GM12878 (cell line): ENCODE results near the gene SBNO2.
"Not testable (repeated sequence)": the region's sequence is repeated elsewhere in the genome, so short reads cannot be mapped to it uniquely, and the experiment has no call there.

Experiments
- ATF3 ChIP-seq: IDR thresholded peaks from 2 replicates; pipeline ENCODE4 v1.6.1; 2011; ENCODE audit warnings: low read depth, mild to moderate bottlenecking, low read length, moderate library complexity, borderline replicate concordance; ENCODE audit errors: extremely low read depth
- BHLHE40 ChIP-seq, 2 experiments: fragments of 450-650 bp in 1 of 2; IDR thresholded peaks; 2 replicates each; pipeline ENCODE4 v1.6.1; 2011 to 2017; ENCODE audit warnings: low read depth in 2 of 2, borderline replicate concordance in 1 of 2, improper control_type of control experiment in 1 of 2, low read length in 1 of 2, mild to moderate bottlenecking in 1 of 2
- CHD1 ChIP-seq: IDR thresholded peaks from 2 replicates; pipeline ENCODE4 v1.6.1; 2012; ENCODE audit warnings: low read depth, low read length, improper control_type of control experiment
- CTCF ChIP-seq, 3 experiments: IDR thresholded peaks in 2 of 3; conservative IDR thresholded peaks in 1 of 3; 2 replicates each; pipeline ENCODE4 v1.5.1; 2011; ENCODE audit warnings: low read depth in 3 of 3, low read length in 3 of 3, mild to moderate bottlenecking in 3 of 3, control low read depth in 2 of 3, moderate library complexity in 2 of 3, inconsistent platforms in 1 of 3, mixed read lengths in 1 of 3; ENCODE audit not compliant: control insufficient read depth in 2 of 3, insufficient read depth in 1 of 3; ENCODE audit errors: extremely low read depth in 1 of 3
- EED ChIP-seq: sonication (generic); IDR thresholded peaks from 2 replicates; pipeline ENCODE4 v1.6.1; 2016; ENCODE audit warnings: antibody characterized with exemption, low read depth
- JUNB ChIP-seq: IDR thresholded peaks from 2 replicates; pipeline ENCODE4 v1.6.1; 2016; ENCODE audit warnings: antibody characterized with exemption, mild to moderate bottlenecking
- NFIC ChIP-seq: IDR thresholded peaks from 2 replicates; pipeline ENCODE4 v1.6.1; 2012; ENCODE audit warnings: low read depth, mild to moderate bottlenecking, inconsistent platforms, low read length, moderate library complexity
- POLR2A ChIP-seq: IDR thresholded peaks from 2 replicates; pipeline ENCODE4 v1.6.1; 2011; ENCODE audit warnings: low read depth, mild to moderate bottlenecking, low read length
- REST ChIP-seq: IDR thresholded peaks from 2 replicates; pipeline ENCODE4 v1.6.1; 2012; ENCODE audit warnings: mild to moderate bottlenecking, low read depth, low read length
- SMC3 ChIP-seq: IDR thresholded peaks from 2 replicates; pipeline ENCODE4 v1.6.1; 2011; ENCODE audit warnings: low read length, improper control_type of control experiment, borderline replicate concordance
- STAT3 ChIP-seq: IDR thresholded peaks from 2 replicates; pipeline ENCODE4 v1.6.1; 2011; ENCODE audit warnings: low read depth, low read length, improper control_type of control experiment
- TAF1 ChIP-seq: IDR thresholded peaks from 2 replicates; pipeline ENCODE4 v1.6.1; 2011; ENCODE audit warnings: mild to moderate bottlenecking, low read depth, low read length, borderline replicate concordance
- ZBTB4 ChIP-seq: fragments of 450-650 bp; formaldehyde crosslinking; IDR thresholded peaks from 2 replicates; pipeline ENCODE4 v1.4.0; 2022; ENCODE audit warnings: mild to moderate bottlenecking, moderate library complexity
- ZNF24 ChIP-seq: fragments of 450-650 bp; IDR thresholded peaks from 2 replicates; pipeline ENCODE4 v1.6.1; 2017; ENCODE audit warnings: antibody characterized with exemption, mild to moderate bottlenecking

DNA sequence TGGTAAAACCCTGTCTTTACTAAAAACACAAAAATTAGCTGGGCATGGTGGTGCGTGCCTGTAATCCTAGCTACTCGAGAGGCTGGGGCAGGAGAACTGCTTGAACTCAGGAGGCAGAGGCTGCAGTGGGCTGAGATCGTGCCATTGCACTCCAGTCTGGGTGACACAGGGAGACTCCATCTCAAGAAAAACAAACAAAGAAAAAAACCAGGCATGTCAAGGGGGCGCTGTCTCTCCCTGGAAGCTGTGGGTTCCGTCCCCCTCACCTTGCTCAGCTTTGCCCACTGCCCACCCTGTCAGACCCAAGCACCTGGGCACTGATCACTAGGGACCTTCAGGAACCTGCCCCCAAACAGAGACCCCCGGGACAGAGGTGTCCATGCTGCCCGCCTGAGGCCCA, 45.0 kb downstream of the SBNO2 start:
- not testable (repeated sequence) for TF ChIP-seq ZNF24; BHLHE40 (IDR thresholded peaks at IDR 0.05; ENCODE audit: borderline replicate concordance in 1 of 2, low read depth in 2 of 2, low read length in 1 of 2); ATF3; STAT3; CTCF (IDR thresholded peaks at IDR 0.05 in 2 of 3, conservative IDR thresholded peaks at IDR 0.05 in 1 of 3; ENCODE audit: control insufficient read depth in 2 of 3, extremely low read depth in 1 of 3, insufficient read depth in 1 of 3, low read depth in 3 of 3, low read length in 3 of 3); ZBTB4 (CRISPR knock-in tag); TAF1; EED; CHD1; SMC3; REST; NFIC; POLR2A; JUNB
